NCI-H146 treated with DMSO at 0.1 percent for 48 hours (cell line): ENCODE results near the gene PEDS1.
"Not testable (repeated sequence)": the region's sequence is repeated elsewhere in the genome, so short reads cannot be mapped to it uniquely, and the experiment has no call there.

ENCODE experiments used
- DNase-seq: peaks from one replicate; lab custom pipeline; 2025; ENCODE audit not compliant: unreplicated experiment; lab: John Stamatoyannopoulos, UW

Gene PEDS1

GRCh38 chr20:50190251-50191064, 36.9 kb upstream of the PEDS1 start, which contains the start of gene CEBPB:
Gene CEBPB, plus strand, starts transcription at chr20:50190830. Its CDS starts 204 bp downstream, at chr20:50191034.
- DNase-seq: peak; percentile 59

DNA sequence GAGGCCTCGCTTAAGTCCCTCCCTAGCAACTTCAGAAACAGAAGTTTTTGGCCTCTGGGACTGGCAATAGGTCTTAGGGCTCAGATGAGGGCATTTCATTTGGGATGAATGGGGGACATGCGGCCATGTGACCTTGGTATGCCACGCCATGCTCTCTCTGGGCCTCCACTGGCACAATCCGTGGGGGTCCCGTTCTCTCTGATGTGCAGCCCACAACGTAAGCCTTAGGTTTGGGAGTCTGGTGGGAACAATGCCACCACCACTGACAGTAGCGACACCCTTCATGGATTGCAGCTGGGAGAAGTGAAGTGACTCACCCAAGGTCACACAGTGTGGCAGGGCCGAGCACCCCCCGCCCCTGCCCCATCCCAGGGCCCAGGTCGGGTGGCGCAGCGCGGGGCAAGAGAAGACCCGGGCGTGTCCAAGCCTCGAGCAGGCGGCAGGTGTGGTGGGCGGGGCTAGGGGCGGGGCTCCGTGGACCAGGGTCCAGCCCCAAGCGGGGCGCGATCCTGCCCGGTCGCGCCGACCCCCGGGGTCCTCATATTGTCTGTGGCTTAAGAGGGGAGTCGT, 36.2 kb upstream of the PEDS1 start:
- no peak for DNase-seq

- no peak for DNase-seq
Measured at GRCh38 chr20:50188879-50189680, 35.6 kb upstream of the PEDS1 start.

DNA sequence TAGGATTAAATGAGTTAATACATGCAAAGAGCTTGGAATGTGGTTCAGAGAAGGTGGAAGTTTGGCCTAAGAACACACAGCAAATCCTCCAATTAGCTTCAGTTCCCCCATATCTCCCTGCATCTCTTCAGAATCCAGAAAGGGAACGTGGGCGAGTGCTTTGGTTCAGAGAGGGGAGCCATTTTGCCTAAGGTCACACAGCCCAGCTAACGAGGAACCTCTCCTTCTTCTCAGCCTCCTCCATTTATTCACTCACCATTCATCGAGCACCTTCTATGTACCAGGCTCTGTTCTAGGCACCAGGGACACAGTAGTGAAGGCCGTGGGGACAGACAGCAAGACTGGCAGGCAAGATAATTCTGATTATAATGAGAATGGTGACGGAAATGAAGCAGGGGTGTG, 34.8 kb upstream of the PEDS1 start:
- DNase-seq: no peak

- no peak for DNase-seq
Measured at GRCh38 chr20:50187403-50188051, 34.0 kb upstream of the PEDS1 start.

- no peak for DNase-seq
Measured at GRCh38 chr20:50186987-50187402, 33.5 kb upstream of the PEDS1 start.

GRCh38 chr20:50186151-50186885, 32.8 kb upstream of the PEDS1 start:
- peak; percentile 71 for DNase-seq

DNA sequence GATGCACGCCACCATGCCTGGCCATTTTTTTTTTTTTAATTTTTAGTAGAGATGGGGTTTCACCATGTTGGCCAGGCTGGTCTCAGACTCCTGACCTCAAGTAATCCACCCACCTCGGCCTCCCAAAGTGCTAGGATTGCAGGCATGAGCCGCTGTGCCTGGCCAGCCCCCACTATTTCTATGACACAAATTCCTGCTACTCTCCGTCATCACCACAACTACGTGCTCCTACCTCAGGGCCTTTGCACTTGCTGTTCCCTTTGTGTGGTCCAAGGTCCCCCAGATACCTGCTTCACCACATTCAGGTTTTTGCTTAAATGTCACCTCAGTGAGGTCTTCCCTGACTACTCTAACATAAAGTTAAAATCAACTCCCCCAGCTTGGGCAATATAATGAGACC, 31.9 kb upstream of the PEDS1 start:
- DNase-seq: no peak

GRCh38 chr20:50182346-50182745, 28.8 kb upstream of the PEDS1 start:
- no peak for DNase-seq

DNA sequence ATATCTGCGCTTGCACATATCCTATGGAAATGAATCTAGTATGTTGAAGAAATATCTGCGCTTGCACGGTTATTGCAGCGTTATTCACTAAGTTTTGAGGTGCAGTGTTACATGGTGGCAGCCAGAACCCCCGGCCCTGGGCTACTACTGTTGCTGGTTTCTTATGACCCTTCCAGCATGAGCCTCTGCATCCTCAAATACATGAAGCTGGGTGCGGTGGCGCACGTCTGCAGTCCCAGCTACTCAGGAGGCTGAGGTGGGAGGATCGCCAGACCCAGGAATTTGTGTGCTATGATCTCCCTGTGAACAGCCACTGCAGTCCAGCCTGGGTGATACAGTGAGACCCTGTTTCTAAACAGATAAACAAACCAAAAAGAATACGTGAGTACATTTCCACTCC, 27.8 kb upstream of the PEDS1 start:
- DNase-seq: no peak

DNA sequence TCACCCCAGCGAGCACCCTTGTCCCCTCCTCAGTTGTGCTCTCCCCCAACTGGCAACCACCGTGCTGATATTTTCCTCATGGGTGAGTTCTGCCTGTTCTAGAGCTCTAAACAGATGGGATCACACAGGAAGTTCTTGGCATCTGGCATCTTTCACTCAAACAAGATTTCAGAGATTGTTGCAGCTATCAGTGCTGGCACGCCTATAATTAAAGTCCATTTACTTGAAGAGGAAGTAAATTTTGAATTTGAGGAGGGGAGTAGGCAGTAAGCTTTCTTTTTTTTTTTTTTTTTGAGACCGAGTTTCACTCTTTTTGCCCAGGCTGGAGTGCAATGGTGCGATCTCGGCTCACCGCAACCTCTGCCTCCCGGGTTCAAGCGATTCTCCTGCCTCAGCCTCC, 25.1 kb upstream of the PEDS1 start:
- DNase-seq: not testable (repeated sequence)

- no peak for DNase-seq
Measured at GRCh38 chr20:50175938-50176933, 22.7 kb upstream of the PEDS1 start.

GRCh38 chr20:50174456-50174855, 20.9 kb upstream of the PEDS1 start:
- no peak for DNase-seq

DNA sequence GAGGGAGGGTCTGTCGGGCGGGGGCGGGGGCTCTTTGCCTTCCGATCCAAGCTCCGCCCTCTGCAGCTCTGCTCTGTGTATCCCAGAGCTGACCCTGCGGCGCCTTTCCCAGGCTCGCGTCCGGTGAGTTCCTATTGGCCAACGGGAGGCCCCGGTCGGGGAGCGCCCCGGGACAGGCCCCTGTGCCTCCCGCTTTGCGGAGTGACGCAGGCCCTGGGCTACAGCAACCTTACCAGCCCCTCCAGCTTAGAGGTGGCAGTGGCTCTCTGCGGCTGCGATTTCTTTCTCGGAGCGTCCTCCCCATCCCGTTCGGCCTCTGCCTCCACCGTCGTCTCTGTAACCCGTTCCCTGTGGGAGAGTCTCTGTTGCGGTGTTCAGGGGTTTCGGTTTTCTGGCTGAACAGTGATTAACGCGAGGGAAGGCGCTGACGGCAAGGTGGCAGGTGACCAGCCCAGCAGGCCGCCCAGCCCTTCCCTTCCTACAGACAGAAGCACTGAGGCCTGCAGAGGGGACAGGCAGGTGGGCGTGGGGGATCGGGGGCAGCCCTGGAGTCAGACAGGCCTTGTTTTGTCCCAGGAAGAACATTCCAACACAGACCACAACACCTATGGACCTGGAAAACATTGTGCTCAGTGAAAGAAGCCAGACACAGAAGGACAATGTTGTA, 19.0 kb upstream of the PEDS1 start:
- DNase-seq: no peak

- DNase-seq: no peak
Measured at GRCh38 chr20:50170549-50171220, 17.2 kb upstream of the PEDS1 start.

DNA sequence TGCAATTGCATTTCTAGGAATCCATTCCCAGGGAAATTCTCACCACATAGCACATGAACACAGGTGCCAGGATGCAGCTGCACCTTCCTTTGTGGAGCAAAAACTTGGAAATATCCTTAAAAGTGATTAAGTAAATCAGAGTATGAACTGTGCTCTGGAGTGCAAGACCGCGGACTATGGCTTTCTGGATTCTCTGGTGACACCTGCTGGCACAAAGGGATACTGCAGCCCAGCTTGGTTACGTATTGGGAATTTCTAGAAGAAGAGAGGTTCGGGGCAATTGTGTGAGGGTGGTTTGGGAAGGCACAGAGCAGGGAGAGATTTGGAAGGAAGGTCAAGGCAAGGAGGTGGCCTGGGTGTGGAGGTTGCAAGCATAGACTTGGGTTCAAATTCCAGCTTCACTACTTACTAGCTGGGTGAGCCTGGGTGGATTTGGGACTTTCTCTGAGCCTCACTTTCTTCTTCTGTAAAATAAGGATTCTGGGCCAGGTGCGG, 15.9 kb upstream of the PEDS1 start:
- DNase-seq: peak; percentile 61

- DNase-seq: peak; percentile 99
Measured at GRCh38 chr20:50165684-50166554, 12.4 kb upstream of the PEDS1 start.
